Measurements from ENCODE around the gene DPEP2. TPM values are rescaled to one million over a fixed set of nuclear protein-coding genes. Genes with fewer than 3 reads are reported as not detected.
"Not testable (repeated sequence)": the region's sequence is repeated elsewhere in the genome, so short reads cannot be mapped to it uniquely, and the experiment has no call there.

Gene DPEP2
- total RNA-seq, 1 donor from 2014 or later = 0.68 TPM

- ATAC-seq = no peak
These were observed 3.7 kb upstream of the DPEP2 start for GRCh38 chr16:68003031-68003430.

DNA sequence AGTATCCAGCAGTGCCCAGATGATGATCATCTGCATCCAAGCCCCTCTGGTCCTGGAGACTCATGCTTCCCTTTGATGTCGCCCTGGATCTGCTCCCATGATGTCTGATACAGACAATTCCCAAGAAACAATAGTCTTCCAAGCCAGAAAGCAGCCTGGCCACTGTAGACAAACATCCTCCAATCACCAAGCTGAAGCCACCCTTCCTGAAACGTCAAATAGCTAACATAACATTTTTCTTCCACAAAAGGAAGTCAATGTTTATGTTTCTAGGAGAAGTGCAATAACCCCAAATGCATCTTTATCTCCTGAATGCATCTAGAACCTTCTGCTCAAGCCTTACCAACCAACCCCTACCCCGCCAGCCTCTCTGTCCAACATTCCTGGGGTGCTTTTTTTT is 1.2 kb upstream of the DPEP2 start:
- peak; percentile 11 for ATAC-seq

GRCh38 chr16:67999985-68000384 is 701 bp upstream of the DPEP2 start:
- peak; percentile 23 for ATAC-seq

- not testable (repeated sequence) for ATAC-seq
These were observed 979 bp downstream of the DPEP2 start for GRCh38 chr16:67998231-67998778.

- no peak for ATAC-seq
These were observed 2.6 kb downstream of the DPEP2 start for GRCh38 chr16:67996666-67997065.

DNA sequence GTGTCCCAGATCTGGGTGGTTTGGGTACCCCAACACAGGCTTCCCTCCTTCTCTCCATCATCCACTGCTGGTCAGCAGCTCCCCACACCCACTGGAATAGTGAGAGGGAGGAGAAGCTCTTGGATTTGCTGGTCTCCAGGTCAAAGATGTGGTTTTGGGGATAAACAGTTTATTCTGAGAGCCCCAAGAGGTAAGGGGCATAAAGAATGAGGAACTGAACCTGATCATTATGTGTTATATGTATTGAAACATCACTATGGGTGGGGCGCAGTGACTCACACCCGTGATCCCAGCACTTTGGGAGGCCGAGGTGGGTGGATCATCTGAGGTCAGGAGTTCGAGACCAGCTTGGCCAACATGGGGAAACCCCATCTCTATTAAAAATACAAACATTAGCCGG is 3.9 kb downstream of the DPEP2 start:
- no peak for ATAC-seq

DNA sequence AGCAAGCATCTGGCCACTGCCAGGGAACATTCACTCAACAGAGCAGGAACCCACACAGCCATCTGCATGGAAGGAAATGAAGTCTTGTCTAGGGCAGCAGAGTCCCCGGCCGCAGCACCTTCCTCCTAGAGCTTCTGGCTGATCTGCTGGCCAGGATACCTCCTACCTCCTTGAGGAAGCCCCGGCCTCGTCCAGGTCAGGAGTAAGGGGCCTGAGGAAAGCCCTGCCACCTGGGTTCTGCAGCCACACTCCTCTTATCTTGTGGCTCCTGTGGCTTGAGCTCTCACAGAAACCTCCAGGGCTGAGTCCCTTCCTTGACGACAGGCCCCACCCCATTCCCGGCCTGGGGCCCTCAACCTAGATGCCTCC is 5.3 kb downstream of the DPEP2 start:
- not testable (repeated sequence) for ATAC-seq

- ATAC-seq = peak; percentile 93
These were observed 5.9 kb downstream of the DPEP2 start for GRCh38 chr16:67993207-67994039.

- ATAC-seq = peak; percentile 9
These were observed 6.5 kb downstream of the DPEP2 start for GRCh38 chr16:67992661-67993206.

GRCh38 chr16:67990018-67990386 is 9.3 kb downstream of the DPEP2 start:
- no peak for ATAC-seq

DNA sequence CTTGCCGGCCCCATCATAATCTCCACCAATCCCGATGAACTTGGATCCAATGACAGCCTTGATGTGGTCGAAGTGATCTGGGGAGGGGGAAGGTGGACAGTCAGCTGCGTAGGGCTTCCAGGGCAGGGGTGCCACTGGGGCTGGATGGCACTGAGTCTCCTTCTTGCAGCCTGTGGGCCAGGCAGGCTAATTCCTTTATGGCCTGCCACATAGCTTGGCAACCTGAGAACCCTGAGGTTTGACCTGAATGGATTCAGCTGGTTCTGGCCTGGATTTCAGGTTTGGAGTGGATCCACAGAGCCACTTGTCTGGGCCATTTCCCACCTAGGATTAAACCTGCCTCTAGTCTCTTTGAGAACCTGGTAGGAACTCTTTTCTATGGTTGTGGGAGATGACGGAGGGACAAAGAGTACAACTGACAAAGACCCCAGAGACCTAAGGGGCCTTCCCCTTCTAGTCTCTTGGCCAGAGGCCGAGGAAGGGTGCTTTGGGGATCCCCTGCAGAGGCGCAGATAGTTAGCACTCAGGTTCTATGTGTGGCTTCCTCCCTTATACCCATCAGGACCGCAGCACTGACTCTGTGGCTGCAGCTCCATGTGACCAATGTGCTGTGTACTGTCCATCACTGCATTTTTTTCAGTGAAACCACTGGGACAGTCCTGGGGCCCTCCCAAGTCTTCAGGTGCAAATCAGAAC is 9.8 kb downstream of the DPEP2 start:
- no peak for ATAC-seq

- no peak for ATAC-seq
These were observed 10.6 kb downstream of the DPEP2 start for GRCh38 chr16:67988675-67989074.

- ATAC-seq = no peak
These were observed 11.7 kb downstream of the DPEP2 start for GRCh38 chr16:67987460-67988160.

DNA sequence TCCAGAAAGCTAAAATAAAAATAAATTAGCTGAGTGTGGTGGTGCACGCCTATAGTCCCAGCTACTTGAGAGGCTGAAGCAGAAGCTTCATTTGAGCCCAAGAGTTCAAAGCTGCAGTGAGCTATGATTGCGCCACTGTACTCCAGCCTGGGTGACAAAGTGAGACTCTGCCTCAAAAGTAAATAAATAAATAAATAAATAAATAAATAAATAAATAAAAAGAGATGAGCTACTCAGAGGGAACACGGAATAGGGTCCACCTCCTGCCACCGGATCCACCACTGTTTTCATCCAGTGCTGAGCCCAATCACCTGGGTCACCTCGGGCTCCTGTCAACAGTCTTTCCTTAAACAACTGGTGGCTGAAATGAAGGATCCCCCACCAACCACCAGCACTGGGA is 12.3 kb downstream of the DPEP2 start:
- no peak for ATAC-seq

GRCh38 chr16:67982011-67982696 is 17.1 kb downstream of the DPEP2 start:
- ATAC-seq = no peak

DNA sequence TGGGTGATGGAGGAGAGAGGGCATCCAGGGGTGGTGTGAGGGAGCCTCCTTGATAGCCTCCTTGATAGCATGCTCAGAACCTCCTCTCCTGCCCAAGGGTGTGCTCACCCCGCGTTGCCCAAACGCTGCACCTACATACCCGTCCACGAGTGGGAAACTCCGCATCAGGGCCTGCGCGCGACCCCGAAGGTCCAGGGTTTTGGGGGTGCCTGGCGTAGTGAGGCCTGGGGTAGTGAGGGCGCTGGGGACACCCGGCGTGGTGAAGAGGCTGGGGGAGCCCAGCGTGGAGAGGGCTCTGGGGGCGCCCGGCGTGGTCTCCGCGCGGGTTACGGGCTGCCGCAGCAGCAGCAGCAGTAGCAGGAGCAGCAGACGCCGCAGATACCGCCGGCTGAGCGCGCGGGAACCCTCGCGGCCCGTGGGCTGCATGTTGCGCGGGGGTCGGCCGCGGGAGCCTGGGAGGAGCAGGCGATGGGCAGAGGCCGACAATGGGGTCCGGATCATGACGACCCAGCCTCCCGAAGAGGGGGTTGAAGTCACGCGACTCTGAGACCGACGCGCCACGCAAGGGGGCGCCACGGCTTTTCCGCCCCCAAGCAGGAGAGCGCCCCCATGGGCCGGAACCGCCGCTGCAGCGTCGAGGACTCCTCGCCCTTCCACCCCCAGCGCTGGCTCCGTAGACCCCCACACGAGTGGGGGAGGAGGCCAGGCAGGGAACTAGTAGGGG is 19.2 kb downstream of the DPEP2 start, which contains the start of gene DPEP3:
DPEP3 (minus strand) TSS at position 545 of the 724 bp plus-strand sequence; CDS start at position 426, 119 bp downstream.
- no peak for ATAC-seq

GRCh38 chr16:67977469-67978227 is 21.6 kb downstream of the DPEP2 start:
- ATAC-seq = no peak

DNA sequence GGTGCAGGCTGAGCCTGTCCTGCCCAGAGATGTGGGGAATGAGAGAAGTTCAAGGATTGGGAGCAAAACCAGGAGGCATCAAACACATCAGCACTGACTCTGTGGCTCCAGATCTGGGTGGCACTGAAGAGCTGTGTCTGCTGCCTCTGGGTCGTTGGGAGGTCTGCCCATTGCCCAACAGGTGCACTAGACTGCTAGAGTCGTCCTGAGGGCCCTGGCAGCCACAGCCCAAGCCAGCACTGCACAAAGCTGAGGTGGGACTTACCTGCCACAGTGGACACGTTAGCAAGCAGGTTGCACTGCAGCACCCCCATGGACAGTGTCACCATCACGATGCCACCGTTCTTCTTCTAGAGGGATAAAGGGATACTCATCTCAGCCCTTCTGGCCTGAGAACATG is 22.3 kb downstream of the DPEP2 start:
- no peak for ATAC-seq

DNA sequence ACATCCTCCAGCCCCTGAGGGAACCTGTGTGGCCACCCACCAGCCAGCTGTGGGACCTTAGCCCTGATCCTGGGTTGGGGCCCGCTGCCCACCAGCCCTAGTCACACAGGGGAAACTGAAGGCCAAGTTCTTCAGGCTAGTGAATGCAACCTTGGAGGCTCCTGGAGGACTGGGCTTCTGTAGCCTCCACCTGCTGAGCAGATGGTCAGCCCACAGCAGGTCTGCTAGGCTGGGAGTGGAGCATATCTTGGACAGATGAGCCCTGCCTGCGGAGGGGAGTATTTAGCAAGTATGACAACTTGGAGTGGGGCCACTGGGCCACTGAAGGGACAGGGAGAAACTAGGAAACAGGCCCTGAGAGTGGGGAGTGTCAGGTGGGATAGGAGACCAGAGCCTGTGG is 23.1 kb downstream of the DPEP2 start:
- no peak for ATAC-seq

DNA sequence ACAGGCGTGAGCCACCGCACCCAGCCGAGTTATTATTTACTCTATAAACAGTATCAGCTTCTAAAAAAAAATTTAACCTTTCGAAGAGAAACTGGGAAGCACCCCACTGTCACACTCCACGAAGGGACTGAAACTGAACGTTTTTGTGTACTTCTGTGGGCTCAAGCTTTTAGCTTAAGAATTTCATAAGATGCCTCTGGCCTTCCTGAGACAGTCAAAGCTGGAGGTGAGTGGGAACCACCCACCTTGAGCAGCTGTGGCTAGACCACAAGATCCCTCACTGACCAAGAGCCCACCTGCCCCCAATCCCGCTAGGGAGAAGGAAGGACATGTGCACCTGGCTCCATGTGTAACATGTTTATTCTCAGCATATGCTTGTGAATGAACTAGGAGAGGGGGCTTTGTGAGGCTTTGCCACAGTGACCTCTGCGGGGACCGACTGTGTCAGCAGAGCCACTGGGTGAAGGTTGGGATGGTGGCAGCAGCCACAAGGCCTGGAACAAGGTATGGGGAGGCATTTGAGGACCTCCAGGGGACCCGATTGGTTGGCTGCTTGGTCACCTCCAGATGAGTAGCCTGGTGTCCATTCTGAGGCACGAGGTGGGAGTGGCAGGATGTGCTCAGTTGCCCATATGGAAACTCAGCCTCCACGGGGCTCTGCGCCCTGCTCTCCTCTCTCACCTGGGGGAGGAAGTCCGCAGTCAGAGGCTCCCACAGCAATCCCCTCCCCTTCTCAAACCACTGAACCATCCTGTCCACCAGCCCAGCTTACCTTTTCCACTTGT is 23.8 kb downstream of the DPEP2 start:
- no peak for ATAC-seq

Measured in esophagus mucosa (tissue), 1 donor.